GM19324 (cell line): ENCODE results near the gene SAE1.
"Not testable (repeated sequence)": the region's sequence is repeated elsewhere in the genome, so short reads cannot be mapped to it uniquely, and the experiment has no call there.

Source experiments
- ATAC-seq: cut with Tn5 transposase; IDR thresholded peaks from one replicate; pipeline ENCODE4 v1.9.1; 2021; ENCODE audit warnings: mild to moderate bottlenecking, moderate library complexity; ENCODE audit not compliant: unreplicated experiment, low FRiP score

SAE1 gene

GRCh38 chr19:47125669-47125938 lies 5.0 kb upstream of the SAE1 start:
- no peak for ATAC-seq

- no peak for ATAC-seq
Observed at GRCh38 chr19:47129579-47129978, 1.1 kb upstream of the SAE1 start.

- ATAC-seq, result no peak
Observed at GRCh38 chr19:47130120-47130588, 481 bp upstream of the SAE1 start.

GRCh38 chr19:47132194-47132852 lies 1.7 kb downstream of the SAE1 start:
- ATAC-seq, result no peak

- ATAC-seq, result no peak
Observed at GRCh38 chr19:47133021-47133471, 2.4 kb downstream of the SAE1 start.

GRCh38 chr19:47134545-47134944 lies 3.9 kb downstream of the SAE1 start:
- no peak for ATAC-seq

GRCh38 chr19:47135156-47135555 lies 4.5 kb downstream of the SAE1 start:
- no peak for ATAC-seq

GRCh38 chr19:47141252-47141651 lies 10.6 kb downstream of the SAE1 start:
- not testable (repeated sequence) for ATAC-seq

GRCh38 chr19:47141695-47142094 lies 11.1 kb downstream of the SAE1 start:
- no peak for ATAC-seq

- ATAC-seq, result no peak
Observed at GRCh38 chr19:47142779-47143178, 12.1 kb downstream of the SAE1 start.

GRCh38 chr19:47143322-47144073 lies 12.9 kb downstream of the SAE1 start:
- no peak for ATAC-seq

- no peak for ATAC-seq
Observed at GRCh38 chr19:47144630-47145029, 14.0 kb downstream of the SAE1 start.

GRCh38 chr19:47145639-47146486 lies 15.2 kb downstream of the SAE1 start:
- no peak for ATAC-seq

- ATAC-seq, result no peak
Observed at GRCh38 chr19:47146920-47147319, 16.3 kb downstream of the SAE1 start.

- ATAC-seq, result no peak
Observed at GRCh38 chr19:47151627-47152026, 21.0 kb downstream of the SAE1 start.

GRCh38 chr19:47152205-47152604 lies 21.6 kb downstream of the SAE1 start:
- no peak for ATAC-seq

GRCh38 chr19:47152632-47153031 lies 22.0 kb downstream of the SAE1 start:
- no peak for ATAC-seq

- ATAC-seq, result no peak
Observed at GRCh38 chr19:47153266-47153665, 22.6 kb downstream of the SAE1 start.

- no peak for ATAC-seq
Observed at GRCh38 chr19:47155148-47155547, 24.5 kb downstream of the SAE1 start.

GRCh38 chr19:47156861-47157430 lies 26.3 kb downstream of the SAE1 start:
- no peak for ATAC-seq
